ENCODE results near the gene THADA.

GRCh38 chr2:43265421-43265820 lies 330.4 kb downstream of the THADA start:
- TF ChIP-seq CTCF (IDR thresholded peaks at IDR 0.05; ENCODE audit: extremely low read depth in 1 of 2, insufficient read depth in 1 of 2, low read depth in 1 of 2, low read length in 2 of 2) (no peak), POLR2A (IDR thresholded peaks at IDR 0.05; ENCODE audit: low read depth, low read length) (no peak), EZH2 (IDR thresholded peaks at IDR 0.05; ENCODE audit: borderline replicate concordance, low read depth, low read length, severe bottlenecking) (no peak), POLR2AphosphoS5 (IDR thresholded peaks at IDR 0.05; ENCODE audit: insufficient read depth, low read depth, low read length) (no peak), MAX (IDR thresholded peaks at IDR 0.05; ENCODE audit: insufficient read depth, insufficient read length) (no peak), MYC (IDR thresholded peaks at IDR 0.05; ENCODE audit: low read depth, low read length) (no peak)

Data from endothelial cell of umbilical vein (primary cell).